ENCODE data around the gene IGSF11. TPM values are rescaled to one million over a fixed set of nuclear protein-coding genes. Genes with fewer than 3 reads are reported as not detected.

The IGSF11 gene
- total RNA-seq, 1 donor from 2014 or later: 3.4 TPM

DNA sequence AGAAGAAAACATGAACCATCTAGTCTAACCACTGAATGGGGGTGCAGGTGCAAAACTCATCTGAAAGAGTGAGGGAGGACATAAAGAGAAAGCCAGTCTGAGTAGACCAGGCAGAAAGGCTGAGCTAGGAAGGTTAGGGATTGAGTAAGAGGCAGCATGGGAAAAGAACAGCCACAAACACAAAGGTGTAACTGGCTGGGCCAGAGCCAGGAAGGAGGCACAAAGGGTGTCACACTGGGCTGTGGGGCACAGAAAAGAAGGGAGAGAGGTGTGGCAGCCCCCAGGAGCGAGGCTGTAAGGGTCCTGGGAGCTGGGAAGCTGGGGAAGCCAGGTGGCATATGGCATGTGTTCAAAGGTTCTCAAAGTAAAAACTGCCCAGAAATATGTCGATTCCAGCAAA is 18.7 kb downstream of the IGSF11 start:
- Histone ChIP-seq H3K27ac (no peak overlapping the region), H3K27me3 (no peaks in the 10 kb centered on the region), H3K4me3 (no peak overlapping the region), H3K36me3 (no peaks in the 10 kb centered on the region), H3K9me3 (no peaks in the 10 kb centered on the region), H3K4me1 (no peaks in the 10 kb centered on the region)
- TF ChIP-seq, protein P1, sequence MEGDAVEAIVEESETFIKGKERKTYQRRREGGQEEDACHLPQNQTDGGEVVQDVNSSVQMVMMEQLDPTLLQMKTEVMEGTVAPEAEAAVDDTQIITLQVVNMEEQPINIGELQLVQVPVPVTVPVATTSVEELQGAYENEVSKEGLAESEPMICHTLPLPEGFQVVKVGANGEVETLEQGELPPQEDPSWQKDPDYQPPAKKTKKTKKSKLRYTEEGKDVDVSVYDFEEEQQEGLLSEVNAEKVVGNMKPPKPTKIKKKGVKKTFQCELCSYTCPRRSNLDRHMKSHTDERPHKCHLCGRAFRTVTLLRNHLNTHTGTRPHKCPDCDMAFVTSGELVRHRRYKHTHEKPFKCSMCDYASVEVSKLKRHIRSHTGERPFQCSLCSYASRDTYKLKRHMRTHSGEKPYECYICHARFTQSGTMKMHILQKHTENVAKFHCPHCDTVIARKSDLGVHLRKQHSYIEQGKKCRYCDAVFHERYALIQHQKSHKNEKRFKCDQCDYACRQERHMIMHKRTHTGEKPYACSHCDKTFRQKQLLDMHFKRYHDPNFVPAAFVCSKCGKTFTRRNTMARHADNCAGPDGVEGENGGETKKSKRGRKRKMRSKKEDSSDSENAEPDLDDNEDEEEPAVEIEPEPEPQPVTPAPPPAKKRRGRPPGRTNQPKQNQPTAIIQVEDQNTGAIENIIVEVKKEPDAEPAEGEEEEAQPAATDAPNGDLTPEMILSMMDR (IDR thresholded peaks at IDR 0.05): no peak
- TF ChIP-seq POLR2A (IDR thresholded peaks at IDR 0.05) (no peak), POLR2AphosphoS5 (IDR thresholded peaks at IDR 0.05; ENCODE audit: insufficient read depth in 1 of 2, low read depth in 1 of 2) (no peak)
- intact Hi-C loops (cut with DNase I): no loop called here
- no peak for DNase-seq (ENCODE audit: extremely low spot score in 2 of 2)

DNA sequence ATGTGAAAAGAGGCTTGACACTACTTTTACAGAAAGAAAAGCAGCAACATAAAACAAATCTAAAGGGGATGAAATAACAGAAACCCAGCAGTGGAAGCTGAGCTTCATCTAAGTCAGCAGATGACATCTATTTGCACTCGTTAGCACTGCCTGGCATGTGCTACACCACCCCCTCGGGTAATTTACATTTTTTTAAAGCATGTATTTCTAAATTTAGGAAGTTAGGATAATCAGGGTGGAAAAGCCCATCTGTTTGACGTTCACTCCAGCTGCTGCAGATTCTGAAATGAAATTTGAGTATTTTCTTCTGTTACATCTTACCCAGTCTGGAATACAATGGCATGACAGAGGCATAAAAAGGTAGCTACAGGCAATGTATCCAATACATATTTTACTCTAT is 20.7 kb downstream of the IGSF11 start:
- H3K9me3 ChIP-seq: no peaks in the 10 kb centered on the region

DNA sequence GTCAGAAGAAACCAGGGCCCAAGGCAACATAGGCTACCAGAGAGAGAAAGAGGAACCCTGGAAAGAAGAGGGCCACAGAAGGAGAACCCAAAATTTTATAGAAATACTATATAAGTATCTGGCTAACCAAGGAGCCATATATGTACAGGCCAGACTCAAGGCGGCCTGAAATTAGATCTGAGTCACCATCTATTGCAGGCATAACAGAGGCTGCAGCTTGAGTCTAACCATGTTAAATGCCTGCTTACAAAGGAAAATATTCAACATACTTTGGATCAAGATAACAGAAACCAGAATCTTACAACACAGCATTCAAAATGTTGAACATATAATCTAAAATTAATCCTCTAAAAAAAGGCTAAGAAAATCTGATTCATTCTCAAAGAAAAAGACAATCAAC is 23.1 kb downstream of the IGSF11 start:
- Histone ChIP-seq H3K4me3 (no peak overlapping the region), H3K27ac (no peak overlapping the region), H3K9me3 (no peaks in the 10 kb centered on the region), H3K27me3 (no peaks in the 10 kb centered on the region), H3K36me3 (no peaks in the 10 kb centered on the region), H3K4me1 (no peaks in the 10 kb centered on the region)
- TF ChIP-seq, protein P1 (IDR thresholded peaks at IDR 0.05): no peak
- intact Hi-C loops (cut with DNase I): no loop called here
- DNase-seq (ENCODE audit: extremely low spot score in 2 of 2): no peak

More for the DNA sequence above, 20.7 kb downstream of the IGSF11 start:
- no peak overlapping the region for H3K4me3 ChIP-seq
- H3K27me3 ChIP-seq: no peaks in the 10 kb centered on the region
- no peak overlapping the region for H3K27ac ChIP-seq
- TF ChIP-seq POLR2AphosphoS5 (IDR thresholded peaks at IDR 0.05; ENCODE audit: insufficient read depth in 1 of 2, low read depth in 1 of 2) (no peak), POLR2A (IDR thresholded peaks at IDR 0.05) (no peak)
- TF ChIP-seq, protein P1 (IDR thresholded peaks at IDR 0.05): no peak
- no peaks in the 10 kb centered on the region for H3K36me3 ChIP-seq
- DNase-seq (ENCODE audit: extremely low spot score in 2 of 2): no peak
- no peaks in the 10 kb centered on the region for H3K4me1 ChIP-seq
- intact Hi-C loops (cut with DNase I): loop anchor here (2.0 kb wide), 1 partner anchor 19 kb away; no protein-coding TSS in a partner anchor

DNA sequence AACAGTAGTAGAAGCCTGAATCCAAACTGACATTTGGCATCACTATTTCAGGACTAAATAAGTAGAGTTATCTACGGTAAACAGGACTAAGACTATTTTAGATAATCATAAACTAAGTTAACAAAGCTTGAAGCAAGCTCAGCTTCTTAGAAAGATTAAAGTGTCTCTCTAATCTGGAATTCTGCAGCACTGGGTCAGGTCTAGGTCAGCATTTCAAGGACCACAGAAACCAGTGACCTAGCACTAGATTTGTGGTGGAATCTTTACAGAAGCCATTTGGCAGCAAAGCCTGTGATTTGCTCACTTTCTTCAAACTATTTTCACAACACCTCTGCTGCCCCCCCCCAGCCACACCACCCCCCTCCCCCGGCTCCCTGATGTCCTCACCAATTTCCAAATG is 37.5 kb downstream of the IGSF11 start:
- Histone ChIP-seq H3K4me3 (no peak overlapping the region), H3K4me1 (no peaks in the 10 kb centered on the region), H3K36me3 (no peaks in the 10 kb centered on the region), H3K27ac (no peak overlapping the region), H3K27me3 (no peaks in the 10 kb centered on the region), H3K9me3 (no peaks in the 10 kb centered on the region)
- TF ChIP-seq POLR2AphosphoS5 (IDR thresholded peaks at IDR 0.05; ENCODE audit: insufficient read depth in 1 of 2, low read depth in 1 of 2): no peak
- no peak for TF ChIP-seq POLR2A (IDR thresholded peaks at IDR 0.05)
- TF ChIP-seq, protein P1 (IDR thresholded peaks at IDR 0.05): no peak
- no peak for DNase-seq (ENCODE audit: extremely low spot score in 2 of 2)
- intact Hi-C loops (cut with DNase I): no loop called here

DNA sequence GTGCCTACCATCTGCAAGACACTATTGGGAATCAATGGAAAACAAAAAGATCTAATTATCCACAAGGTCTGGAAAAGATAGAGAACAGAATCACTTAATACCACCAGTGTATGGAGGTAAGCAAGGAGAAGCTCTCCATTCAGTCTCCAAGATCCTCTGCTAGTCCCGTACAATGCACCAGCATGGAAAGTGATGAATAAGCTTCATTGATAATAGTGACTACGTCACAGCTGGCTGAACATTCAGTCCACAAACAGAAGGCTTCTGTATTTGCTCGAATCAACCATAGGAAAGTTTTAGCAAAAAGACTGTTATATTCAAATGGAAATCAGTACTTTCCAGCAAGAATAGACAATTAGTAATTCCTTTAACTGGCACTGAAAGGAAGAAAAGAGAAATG is 42.9 kb downstream of the IGSF11 start:
- no peak overlapping the region for H3K4me3 ChIP-seq
- H3K27ac ChIP-seq: no peak overlapping the region
- H3K9me3 ChIP-seq: no peaks in the 10 kb centered on the region
- no peaks in the 10 kb centered on the region for H3K4me1 ChIP-seq
- intact Hi-C loops (cut with DNase I): no loop called here
- TF ChIP-seq, protein P1 (IDR thresholded peaks at IDR 0.05): no peak
- TF ChIP-seq POLR2AphosphoS5 (IDR thresholded peaks at IDR 0.05; ENCODE audit: insufficient read depth in 1 of 2, low read depth in 1 of 2) (no peak), POLR2A (IDR thresholded peaks at IDR 0.05) (no peak)
- H3K27me3 ChIP-seq: no peaks in the 10 kb centered on the region
- no peaks in the 10 kb centered on the region for H3K36me3 ChIP-seq
- DNase-seq (ENCODE audit: extremely low spot score in 2 of 2): no peak

Measured in vagina (tissue), 2 donors.